GM23338 (cell line): Measurements from ENCODE around the gene PM20D1. TPM values are rescaled to one million over a fixed set of nuclear protein-coding genes. Genes with fewer than 3 reads are reported as not detected.

Source experiments
- ATAC-seq: fragments of 200-7000 bp; cut with Tn5 transposase; 3 replicates; pipeline ENCODE4 v1.9.1; 2020
- DNase-seq: peaks from one replicate; pipeline ENCODE4 v3.0.0-alpha.2; 2015; ENCODE audit warnings: low spot score
- H2AFZ ChIP-seq: fragments of 200-600 bp; sonication (generic); 2 replicates; pipeline ENCODE4 v1.8.0; 2016; ENCODE audit warnings: antibody characterized with exemption, mild to moderate bottlenecking, moderate library complexity
- H3F3A ChIP-seq: fragments of 200-600 bp; sonication (generic); replicated peaks from 2 replicates; pipeline ENCODE4 v1.8.0; 2017; ENCODE audit warnings: antibody characterized with exemption, mixed run types, low read depth
- H3K27ac ChIP-seq: fragments of 200-600 bp; sonication (generic); 2 replicates; pipeline ENCODE4 v1.6.1; 2016; ENCODE audit warnings: low read depth
- H3K27me3 ChIP-seq: fragments of 200-600 bp; sonication (generic); 2 replicates; pipeline ENCODE4 v1.8.0; 2016; ENCODE audit warnings: mild to moderate bottlenecking, mixed run types, moderate library complexity; ENCODE audit not compliant: insufficient read depth
- H3K36me3 ChIP-seq: fragments of 200-600 bp; sonication (generic); 2 replicates; pipeline ENCODE4 v1.8.0; 2016; ENCODE audit warnings: mild to moderate bottlenecking; ENCODE audit not compliant: insufficient read depth
- H3K4me1 ChIP-seq: fragments of 200-600 bp; sonication (generic); 2 replicates; pipeline ENCODE4 v1.8.0; 2016; ENCODE audit warnings: mild to moderate bottlenecking, moderate library complexity; ENCODE audit not compliant: insufficient read depth
- H3K4me2 ChIP-seq: fragments of 200-600 bp; sonication (generic); 2 replicates; pipeline ENCODE4 v1.7.1; 2017; ENCODE audit warnings: mixed run types
- H3K4me3 ChIP-seq: fragments of 200-600 bp; sonication (generic); 2 replicates; pipeline ENCODE4 v1.6.1; 2016; ENCODE audit warnings: mixed run types
- H3K79me2 ChIP-seq: fragments of 200-600 bp; sonication (generic); replicated peaks from 2 replicates; pipeline ENCODE4 v1.8.0; 2017; ENCODE audit warnings: mild to moderate bottlenecking; ENCODE audit not compliant: insufficient read depth
- H3K9me2 ChIP-seq: fragments of 200-600 bp; sonication (generic); 2 replicates; pipeline ENCODE4 v1.8.0; 2017; ENCODE audit not compliant: insufficient read depth
- H4K20me1 ChIP-seq: fragments of 200-600 bp; sonication (generic); replicated peaks from 2 replicates; pipeline ENCODE4 v1.8.0; 2017; ENCODE audit warnings: mild to moderate bottlenecking; ENCODE audit not compliant: insufficient read depth
- H3K27ac Mint-ChIP-seq: 2 replicates; pipeline ENCODE4 v1.8.0; 2020; ENCODE audit warnings: inconsistent platforms, mild to moderate bottlenecking, moderate library complexity, mixed read lengths
- H3K27me3 Mint-ChIP-seq: 3 replicates; pipeline ENCODE4 v1.8.0; 2022; ENCODE audit warnings: low read depth, mild to moderate bottlenecking, moderate library complexity, mixed read lengths, inconsistent platforms; ENCODE audit not compliant: insufficient read depth, poor library complexity
- H3K36me3 Mint-ChIP-seq: 3 replicates; pipeline ENCODE4 v1.8.0; 2021; ENCODE audit warnings: low read depth, mild to moderate bottlenecking, inconsistent platforms, moderate library complexity, mixed read lengths
- H3K4me1 Mint-ChIP-seq: 3 replicates; pipeline ENCODE4 v1.8.0; 2020; ENCODE audit warnings: mild to moderate bottlenecking, inconsistent platforms, mixed read lengths
- H3K4me3 Mint-ChIP-seq: 3 replicates; pipeline ENCODE4 v1.8.0; 2021; ENCODE audit warnings: moderate library complexity, mild to moderate bottlenecking, inconsistent platforms, mixed read lengths
- H3K9me3 Mint-ChIP-seq: 3 replicates; pipeline ENCODE4 v1.8.0; 2020; ENCODE audit warnings: moderate library complexity, mild to moderate bottlenecking, inconsistent platforms, mixed read lengths
- ETS1 ChIP-seq: IDR thresholded peaks from 2 replicates; pipeline ENCODE4 v1.6.1; 2016; ENCODE audit warnings: antibody characterized with exemption
- JUNB ChIP-seq: IDR thresholded peaks from one replicate; pipeline ENCODE4 v1.6.1; 2016; ENCODE audit warnings: antibody characterized with exemption; ENCODE audit not compliant: unreplicated experiment
- NANOG ChIP-seq: IDR thresholded peaks from 2 replicates; pipeline ENCODE4 v1.6.1; 2016; ENCODE audit warnings: antibody characterized with exemption, borderline replicate concordance
- POLR2AphosphoS5 ChIP-seq: IDR thresholded peaks from 2 replicates; pipeline ENCODE4 v1.6.1; 2016; ENCODE audit warnings: antibody characterized with exemption, low read depth
- ZNF114 ChIP-seq: fragments of 250-450 bp; sonication (Bioruptor Pico); IDR thresholded peaks from 2 replicates; pipeline ENCODE4 v1.5.0; 2020; ENCODE audit warnings: mild to moderate bottlenecking, moderate library complexity
- polyA plus RNA-seq: library from polyadenylated mRNA; unstranded; fragments of >200 nt; fragmentation: Nextera tagmentation; extraction: Ambion mirVana; gene quantifications from 2 replicates; pipeline ENCODE4 v1.2.1, GENCODE V29; 2016
- total RNA-seq: library from RNA; depleted of rRNA; stranded (reverse); fragments of >200 nt; shearing (Covaris generic); gene quantifications from 2 replicates; pipeline ENCODE4 v1.2.3, GENCODE V29; 2014
- TF ChIP-seq, protein P1 (sequence below), 2 experiments: fragments of 200-600 bp in 1 of 2; sonication (generic) in 1 of 2; conservative IDR thresholded peaks; 2 replicates each; pipeline versions ENCODE4 v1.5.1 to v1.6.1; 2016 to 2017; ENCODE audit warnings: antibody characterized with exemption in 2 of 2, low read depth in 2 of 2, mild to moderate bottlenecking in 2 of 2, moderate library complexity in 1 of 2
- TF ChIP-seq, protein P2 (sequence below): IDR thresholded peaks from one replicate; pipeline ENCODE4 v1.6.1; 2018; ENCODE audit warnings: antibody characterized with exemption; ENCODE audit not compliant: unreplicated experiment
- TF ChIP-seq, protein P3 (sequence below): fragments of 250-450 bp; sonication (Bioruptor Pico); IDR thresholded peaks from 2 replicates; pipeline ENCODE4 v1.5.0; 2020; ENCODE audit warnings: mild to moderate bottlenecking, moderate library complexity

PM20D1 gene
- total and polyA plus RNA-seq, 2 experiments from 2014 or later, result 0.10 TPM; not detected in 1

DNA sequence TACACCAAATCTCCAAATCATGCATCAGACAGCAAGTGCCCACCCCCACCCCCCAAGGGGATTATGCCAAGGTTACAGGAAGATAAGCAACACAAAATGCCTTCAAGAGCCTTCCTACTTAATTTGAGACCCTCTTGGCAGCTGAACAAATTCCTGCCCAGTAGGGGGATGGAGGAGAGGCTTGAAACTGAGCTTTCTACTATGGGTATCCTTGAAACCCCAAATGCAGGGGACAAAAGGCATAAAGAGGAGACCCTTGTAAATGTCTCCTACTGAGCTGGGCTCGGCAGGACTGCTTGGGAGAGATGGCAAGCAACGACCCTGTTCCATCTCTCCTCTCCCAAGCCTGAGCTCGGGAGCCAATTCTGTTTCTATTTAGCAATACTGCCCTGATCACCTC lies 40.5 kb downstream of the PM20D1 start:
- no peak overlapping the region for H2AFZ ChIP-seq
- no peaks in the 10 kb centered on the region for H3F3A ChIP-seq
- H3K9me2 ChIP-seq, result no peaks in the 10 kb centered on the region
- H3K4me3 ChIP-seq, result no peak overlapping the region
- Mint-ChIP-seq H3K27ac (no peak overlapping the region), H3K4me3 (no peak overlapping the region), H3K9me3 (no peaks in the 10 kb centered on the region; the same call in 2 of the 3 replicates), H3K27me3 (peaks cover 10% of the 10 kb centered on the region), H3K36me3 (peaks cover 34% of the 10 kb centered on the region), H3K4me1 (peaks cover 31% of the 10 kb centered on the region)
- H3K27me3 ChIP-seq, result peaks cover 6% of the 10 kb centered on the region; the same call in 1 of the 2 replicates
- peaks cover 68% of the 10 kb centered on the region for H3K79me2 ChIP-seq
- H3K27ac ChIP-seq, result no peak overlapping the region
- no peaks in the 10 kb centered on the region; the same call in 1 of the 2 replicates for H3K36me3 ChIP-seq
- H4K20me1 ChIP-seq, result peaks cover 19% of the 10 kb centered on the region
- TF ChIP-seq ZNF114 (CRISPR knock-in tag), result no peak
- TF ChIP-seq POLR2AphosphoS5, result no peak
- no peak overlapping the region for H3K4me2 ChIP-seq
- DNase-seq (no peak), ATAC-seq (no peak)
- H3K4me1 ChIP-seq, result peaks cover 17% of the 10 kb centered on the region

DNA sequence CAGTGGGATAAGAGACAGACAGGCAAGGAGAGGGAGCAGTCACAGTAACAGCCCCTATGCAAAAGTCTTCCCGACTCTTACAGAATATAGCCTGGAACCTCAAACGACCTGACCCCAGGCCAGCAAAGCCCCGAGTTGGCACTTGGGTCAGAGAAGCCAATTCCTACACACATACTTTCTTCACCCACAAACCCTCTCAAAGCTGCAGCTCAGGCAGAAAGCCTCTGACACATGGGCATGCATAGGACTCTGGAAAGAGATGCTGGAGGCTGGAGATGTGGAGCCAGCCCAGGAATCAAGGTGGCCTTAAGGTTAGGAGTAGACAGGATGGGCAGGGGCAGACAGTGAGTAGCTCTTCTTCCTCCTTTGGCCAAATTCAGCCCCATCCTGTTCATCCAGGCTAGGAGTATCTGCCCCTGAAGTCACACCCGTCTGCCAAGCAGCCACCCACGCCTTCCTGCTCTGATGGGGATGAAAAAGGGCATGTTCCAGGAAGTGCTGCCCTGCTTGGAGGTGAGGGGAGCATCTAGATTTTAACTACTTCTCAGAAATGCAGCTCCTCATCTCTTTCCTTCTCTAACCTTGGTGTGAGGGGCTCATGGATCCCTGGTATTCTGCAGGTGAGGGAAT lies 44.7 kb downstream of the PM20D1 start:
- Histone ChIP-seq H3K27me3 (no peaks in the 10 kb centered on the region), H3F3A (no peaks in the 10 kb centered on the region), H3K4me1 (peaks cover 2% of the 10 kb centered on the region; the same call in 1 of the 2 replicates), H2AFZ (no peak overlapping the region), H3K4me3 (no peak overlapping the region), H3K4me2 (no peak overlapping the region), H3K27ac (no peak overlapping the region), H3K9me2 (no peaks in the 10 kb centered on the region), H3K79me2 (peaks cover 63% of the 10 kb centered on the region), H4K20me1 (peaks cover 16% of the 10 kb centered on the region), H3K36me3 (no peaks in the 10 kb centered on the region; the same call in 1 of the 2 replicates)
- ATAC-seq (no peak), DNase-seq (no peak)
- no peak for TF ChIP-seq JUNB
- TF ChIP-seq POLR2AphosphoS5, result no peak
- no peak for TF ChIP-seq ETS1
- TF ChIP-seq, protein P1, sequence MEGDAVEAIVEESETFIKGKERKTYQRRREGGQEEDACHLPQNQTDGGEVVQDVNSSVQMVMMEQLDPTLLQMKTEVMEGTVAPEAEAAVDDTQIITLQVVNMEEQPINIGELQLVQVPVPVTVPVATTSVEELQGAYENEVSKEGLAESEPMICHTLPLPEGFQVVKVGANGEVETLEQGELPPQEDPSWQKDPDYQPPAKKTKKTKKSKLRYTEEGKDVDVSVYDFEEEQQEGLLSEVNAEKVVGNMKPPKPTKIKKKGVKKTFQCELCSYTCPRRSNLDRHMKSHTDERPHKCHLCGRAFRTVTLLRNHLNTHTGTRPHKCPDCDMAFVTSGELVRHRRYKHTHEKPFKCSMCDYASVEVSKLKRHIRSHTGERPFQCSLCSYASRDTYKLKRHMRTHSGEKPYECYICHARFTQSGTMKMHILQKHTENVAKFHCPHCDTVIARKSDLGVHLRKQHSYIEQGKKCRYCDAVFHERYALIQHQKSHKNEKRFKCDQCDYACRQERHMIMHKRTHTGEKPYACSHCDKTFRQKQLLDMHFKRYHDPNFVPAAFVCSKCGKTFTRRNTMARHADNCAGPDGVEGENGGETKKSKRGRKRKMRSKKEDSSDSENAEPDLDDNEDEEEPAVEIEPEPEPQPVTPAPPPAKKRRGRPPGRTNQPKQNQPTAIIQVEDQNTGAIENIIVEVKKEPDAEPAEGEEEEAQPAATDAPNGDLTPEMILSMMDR (conservative IDR thresholded peaks at IDR 0.05; ENCODE audit: low read depth in 2 of 2), result no peak
- TF ChIP-seq, protein P2, sequence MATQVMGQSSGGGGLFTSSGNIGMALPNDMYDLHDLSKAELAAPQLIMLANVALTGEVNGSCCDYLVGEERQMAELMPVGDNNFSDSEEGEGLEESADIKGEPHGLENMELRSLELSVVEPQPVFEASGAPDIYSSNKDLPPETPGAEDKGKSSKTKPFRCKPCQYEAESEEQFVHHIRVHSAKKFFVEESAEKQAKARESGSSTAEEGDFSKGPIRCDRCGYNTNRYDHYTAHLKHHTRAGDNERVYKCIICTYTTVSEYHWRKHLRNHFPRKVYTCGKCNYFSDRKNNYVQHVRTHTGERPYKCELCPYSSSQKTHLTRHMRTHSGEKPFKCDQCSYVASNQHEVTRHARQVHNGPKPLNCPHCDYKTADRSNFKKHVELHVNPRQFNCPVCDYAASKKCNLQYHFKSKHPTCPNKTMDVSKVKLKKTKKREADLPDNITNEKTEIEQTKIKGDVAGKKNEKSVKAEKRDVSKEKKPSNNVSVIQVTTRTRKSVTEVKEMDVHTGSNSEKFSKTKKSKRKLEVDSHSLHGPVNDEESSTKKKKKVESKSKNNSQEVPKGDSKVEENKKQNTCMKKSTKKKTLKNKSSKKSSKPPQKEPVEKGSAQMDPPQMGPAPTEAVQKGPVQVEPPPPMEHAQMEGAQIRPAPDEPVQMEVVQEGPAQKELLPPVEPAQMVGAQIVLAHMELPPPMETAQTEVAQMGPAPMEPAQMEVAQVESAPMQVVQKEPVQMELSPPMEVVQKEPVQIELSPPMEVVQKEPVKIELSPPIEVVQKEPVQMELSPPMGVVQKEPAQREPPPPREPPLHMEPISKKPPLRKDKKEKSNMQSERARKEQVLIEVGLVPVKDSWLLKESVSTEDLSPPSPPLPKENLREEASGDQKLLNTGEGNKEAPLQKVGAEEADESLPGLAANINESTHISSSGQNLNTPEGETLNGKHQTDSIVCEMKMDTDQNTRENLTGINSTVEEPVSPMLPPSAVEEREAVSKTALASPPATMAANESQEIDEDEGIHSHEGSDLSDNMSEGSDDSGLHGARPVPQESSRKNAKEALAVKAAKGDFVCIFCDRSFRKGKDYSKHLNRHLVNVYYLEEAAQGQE, result no peak
- TF ChIP-seq, protein P3, sequence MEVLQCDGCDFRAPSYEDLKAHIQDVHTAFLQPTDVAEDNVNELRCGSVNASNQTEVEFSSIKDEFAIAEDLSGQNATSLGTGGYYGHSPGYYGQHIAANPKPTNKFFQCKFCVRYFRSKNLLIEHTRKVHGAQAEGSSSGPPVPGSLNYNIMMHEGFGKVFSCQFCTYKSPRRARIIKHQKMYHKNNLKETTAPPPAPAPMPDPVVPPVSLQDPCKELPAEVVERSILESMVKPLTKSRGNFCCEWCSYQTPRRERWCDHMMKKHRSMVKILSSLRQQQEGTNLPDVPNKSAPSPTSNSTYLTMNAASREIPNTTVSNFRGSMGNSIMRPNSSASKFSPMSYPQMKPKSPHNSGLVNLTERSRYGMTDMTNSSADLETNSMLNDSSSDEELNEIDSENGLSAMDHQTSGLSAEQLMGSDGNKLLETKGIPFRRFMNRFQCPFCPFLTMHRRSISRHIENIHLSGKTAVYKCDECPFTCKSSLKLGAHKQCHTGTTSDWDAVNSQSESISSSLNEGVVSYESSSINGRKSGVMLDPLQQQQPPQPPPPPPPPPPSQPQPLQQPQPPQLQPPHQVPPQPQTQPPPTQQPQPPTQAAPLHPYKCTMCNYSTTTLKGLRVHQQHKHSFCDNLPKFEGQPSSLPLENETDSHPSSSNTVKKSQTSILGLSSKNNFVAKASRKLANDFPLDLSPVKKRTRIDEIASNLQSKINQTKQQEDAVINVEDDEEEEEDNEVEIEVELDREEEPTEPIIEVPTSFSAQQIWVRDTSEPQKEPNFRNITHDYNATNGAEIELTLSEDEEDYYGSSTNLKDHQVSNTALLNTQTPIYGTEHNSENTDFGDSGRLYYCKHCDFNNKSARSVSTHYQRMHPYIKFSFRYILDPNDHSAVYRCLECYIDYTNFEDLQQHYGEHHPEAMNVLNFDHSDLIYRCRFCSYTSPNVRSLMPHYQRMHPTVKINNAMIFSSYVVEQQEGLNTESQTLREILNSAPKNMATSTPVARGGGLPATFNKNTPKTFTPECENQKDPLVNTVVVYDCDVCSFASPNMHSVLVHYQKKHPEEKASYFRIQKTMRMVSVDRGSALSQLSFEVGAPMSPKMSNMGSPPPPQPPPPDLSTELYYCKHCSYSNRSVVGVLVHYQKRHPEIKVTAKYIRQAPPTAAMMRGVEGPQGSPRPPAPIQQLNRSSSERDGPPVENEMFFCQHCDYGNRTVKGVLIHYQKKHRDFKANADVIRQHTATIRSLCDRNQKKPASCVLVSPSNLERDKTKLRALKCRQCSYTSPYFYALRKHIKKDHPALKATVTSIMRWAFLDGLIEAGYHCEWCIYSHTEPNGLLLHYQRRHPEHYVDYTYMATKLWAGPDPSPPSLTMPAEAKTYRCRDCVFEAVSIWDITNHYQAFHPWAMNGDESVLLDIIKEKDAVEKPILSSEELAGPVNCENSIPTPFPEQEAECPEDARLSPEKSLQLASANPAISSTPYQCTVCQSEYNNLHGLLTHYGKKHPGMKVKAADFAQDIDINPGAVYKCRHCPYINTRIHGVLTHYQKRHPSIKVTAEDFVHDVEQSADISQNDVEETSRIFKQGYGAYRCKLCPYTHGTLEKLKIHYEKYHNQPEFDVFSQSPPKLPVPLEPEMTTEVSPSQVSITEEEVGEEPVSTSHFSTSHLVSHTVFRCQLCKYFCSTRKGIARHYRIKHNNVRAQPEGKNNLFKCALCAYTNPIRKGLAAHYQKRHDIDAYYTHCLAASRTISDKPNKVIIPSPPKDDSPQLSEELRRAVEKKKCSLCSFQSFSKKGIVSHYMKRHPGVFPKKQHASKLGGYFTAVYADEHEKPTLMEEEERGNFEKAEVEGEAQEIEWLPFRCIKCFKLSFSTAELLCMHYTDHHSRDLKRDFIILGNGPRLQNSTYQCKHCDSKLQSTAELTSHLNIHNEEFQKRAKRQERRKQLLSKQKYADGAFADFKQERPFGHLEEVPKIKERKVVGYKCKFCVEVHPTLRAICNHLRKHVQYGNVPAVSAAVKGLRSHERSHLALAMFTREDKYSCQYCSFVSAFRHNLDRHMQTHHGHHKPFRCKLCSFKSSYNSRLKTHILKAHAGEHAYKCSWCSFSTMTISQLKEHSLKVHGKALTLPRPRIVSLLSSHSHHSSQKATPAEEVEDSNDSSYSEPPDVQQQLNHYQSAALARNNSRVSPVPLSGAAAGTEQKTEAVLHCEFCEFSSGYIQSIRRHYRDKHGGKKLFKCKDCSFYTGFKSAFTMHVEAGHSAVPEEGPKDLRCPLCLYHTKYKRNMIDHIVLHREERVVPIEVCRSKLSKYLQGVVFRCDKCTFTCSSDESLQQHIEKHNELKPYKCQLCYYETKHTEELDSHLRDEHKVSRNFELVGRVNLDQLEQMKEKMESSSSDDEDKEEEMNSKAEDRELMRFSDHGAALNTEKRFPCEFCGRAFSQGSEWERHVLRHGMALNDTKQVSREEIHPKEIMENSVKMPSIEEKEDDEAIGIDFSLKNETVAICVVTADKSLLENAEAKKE, result no peak
- TF ChIP-seq NANOG, result no peak
- no peak for TF ChIP-seq ZNF114 (CRISPR knock-in tag)
- Mint-ChIP-seq H3K4me3 (no peak overlapping the region), H3K27ac (no peak overlapping the region), H3K4me1 (peaks cover 15% of the 10 kb centered on the region), H3K27me3 (peaks cover 3% of the 10 kb centered on the region), H3K36me3 (peaks cover 24% of the 10 kb centered on the region), H3K9me3 (no peaks in the 10 kb centered on the region)
